ENCODE results near the gene HEG1. TPM values are rescaled to one million over a fixed set of nuclear protein-coding genes. Genes with fewer than 3 reads are reported as not detected.

HEG1 gene
- total and polyA plus RNA-seq, 2 of the 13 experiments (the other 11 are each of a cell fraction or from before 2014, with no cell fraction given), result 10.7 to 18.2 TPM

GRCh38 chr3:125003369-125003853, 52.4 kb downstream of the HEG1 start (continued):
- TF ChIP-seq ZNF839 (CRISPR knock-in tag; IDR thresholded peaks at IDR 0.05; ENCODE audit: borderline replicate concordance) (no peak), ZNF207 (IDR thresholded peaks at IDR 0.05; ENCODE audit: borderline replicate concordance) (no peak), ZNF577 (CRISPR knock-in tag; IDR thresholded peaks at IDR 0.05; ENCODE audit: borderline replicate concordance, low read depth) (no peak), ZBTB1 (CRISPR knock-in tag; IDR thresholded peaks at IDR 0.05; ENCODE audit: borderline replicate concordance) (no peak), CERS6 (CRISPR knock-in tag; IDR thresholded peaks at IDR 0.05) (no peak), ZBTB7B (CRISPR knock-in tag; IDR thresholded peaks at IDR 0.05) (peak; percentile 71; the same call in 1 of the 2 replicates), RARG (CRISPR knock-in tag; IDR thresholded peaks at IDR 0.05; ENCODE audit: low read depth) (no peak), NFYC (CRISPR knock-in tag; IDR thresholded peaks at IDR 0.05) (no peak), KDM4B (CRISPR knock-in tag; IDR thresholded peaks at IDR 0.05) (0 out of 2 replicates have a peak, but pooled peaks have one; percentile 30), HNF1A (IDR thresholded peaks at IDR 0.05; ENCODE audit: low read depth) (0 out of 2 replicates have a peak, but pooled peaks have one; percentile 52), HNF1A (CRISPR knock-in tag; IDR thresholded peaks at IDR 0.05; ENCODE audit: borderline replicate concordance) (peak; percentile 71; the same call in 1 of the 2 replicates), PCBP1 (IDR thresholded peaks at IDR 0.05; ENCODE audit: borderline replicate concordance, low read depth, low read length) (no peak), KLF15 (CRISPR knock-in tag; IDR thresholded peaks at IDR 0.05; ENCODE audit: borderline replicate concordance) (no peak)
- TF ChIP-seq, protein P1, sequence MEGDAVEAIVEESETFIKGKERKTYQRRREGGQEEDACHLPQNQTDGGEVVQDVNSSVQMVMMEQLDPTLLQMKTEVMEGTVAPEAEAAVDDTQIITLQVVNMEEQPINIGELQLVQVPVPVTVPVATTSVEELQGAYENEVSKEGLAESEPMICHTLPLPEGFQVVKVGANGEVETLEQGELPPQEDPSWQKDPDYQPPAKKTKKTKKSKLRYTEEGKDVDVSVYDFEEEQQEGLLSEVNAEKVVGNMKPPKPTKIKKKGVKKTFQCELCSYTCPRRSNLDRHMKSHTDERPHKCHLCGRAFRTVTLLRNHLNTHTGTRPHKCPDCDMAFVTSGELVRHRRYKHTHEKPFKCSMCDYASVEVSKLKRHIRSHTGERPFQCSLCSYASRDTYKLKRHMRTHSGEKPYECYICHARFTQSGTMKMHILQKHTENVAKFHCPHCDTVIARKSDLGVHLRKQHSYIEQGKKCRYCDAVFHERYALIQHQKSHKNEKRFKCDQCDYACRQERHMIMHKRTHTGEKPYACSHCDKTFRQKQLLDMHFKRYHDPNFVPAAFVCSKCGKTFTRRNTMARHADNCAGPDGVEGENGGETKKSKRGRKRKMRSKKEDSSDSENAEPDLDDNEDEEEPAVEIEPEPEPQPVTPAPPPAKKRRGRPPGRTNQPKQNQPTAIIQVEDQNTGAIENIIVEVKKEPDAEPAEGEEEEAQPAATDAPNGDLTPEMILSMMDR (CRISPR knock-in tag; IDR thresholded peaks at IDR 0.05), result 0 out of 2 replicates have a peak, but pooled peaks have one; percentile 22
- TF ChIP-seq, protein P2, sequence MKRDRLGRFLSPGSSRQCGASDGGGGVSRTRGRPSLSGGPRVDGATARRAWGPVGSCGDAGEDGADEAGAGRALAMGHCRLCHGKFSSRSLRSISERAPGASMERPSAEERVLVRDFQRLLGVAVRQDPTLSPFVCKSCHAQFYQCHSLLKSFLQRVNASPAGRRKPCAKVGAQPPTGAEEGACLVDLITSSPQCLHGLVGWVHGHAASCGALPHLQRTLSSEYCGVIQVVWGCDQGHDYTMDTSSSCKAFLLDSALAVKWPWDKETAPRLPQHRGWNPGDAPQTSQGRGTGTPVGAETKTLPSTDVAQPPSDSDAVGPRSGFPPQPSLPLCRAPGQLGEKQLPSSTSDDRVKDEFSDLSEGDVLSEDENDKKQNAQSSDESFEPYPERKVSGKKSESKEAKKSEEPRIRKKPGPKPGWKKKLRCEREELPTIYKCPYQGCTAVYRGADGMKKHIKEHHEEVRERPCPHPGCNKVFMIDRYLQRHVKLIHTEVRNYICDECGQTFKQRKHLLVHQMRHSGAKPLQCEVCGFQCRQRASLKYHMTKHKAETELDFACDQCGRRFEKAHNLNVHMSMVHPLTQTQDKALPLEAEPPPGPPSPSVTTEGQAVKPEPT (CRISPR knock-in tag; IDR thresholded peaks at IDR 0.05; ENCODE audit: low read depth), result no peak
- TF ChIP-seq, protein P3, sequence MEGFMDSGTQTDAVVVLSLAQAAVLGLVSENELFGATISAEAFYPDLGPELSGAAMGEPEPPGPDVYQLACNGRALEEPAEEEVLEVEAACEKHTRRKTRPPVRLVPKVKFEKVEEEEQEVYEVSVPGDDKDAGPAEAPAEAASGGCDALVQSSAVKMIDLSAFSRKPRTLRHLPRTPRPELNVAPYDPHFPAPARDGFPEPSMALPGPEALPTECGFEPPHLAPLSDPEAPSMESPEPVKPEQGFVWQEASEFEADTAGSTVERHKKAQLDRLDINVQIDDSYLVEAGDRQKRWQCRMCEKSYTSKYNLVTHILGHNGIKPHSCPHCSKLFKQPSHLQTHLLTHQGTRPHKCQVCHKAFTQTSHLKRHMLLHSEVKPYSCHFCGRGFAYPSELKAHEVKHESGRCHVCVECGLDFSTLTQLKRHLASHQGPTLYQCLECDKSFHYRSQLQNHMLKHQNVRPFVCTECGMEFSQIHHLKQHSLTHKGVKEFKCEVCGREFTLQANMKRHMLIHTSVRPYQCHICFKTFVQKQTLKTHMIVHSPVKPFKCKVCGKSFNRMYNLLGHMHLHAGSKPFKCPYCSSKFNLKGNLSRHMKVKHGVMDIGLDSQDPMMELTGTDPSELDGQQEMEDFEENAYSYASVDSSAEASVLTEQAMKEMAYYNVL (CRISPR knock-in tag; IDR thresholded peaks at IDR 0.05; ENCODE audit: borderline replicate concordance), result peak; percentile 89
- TF ChIP-seq, protein P4, sequence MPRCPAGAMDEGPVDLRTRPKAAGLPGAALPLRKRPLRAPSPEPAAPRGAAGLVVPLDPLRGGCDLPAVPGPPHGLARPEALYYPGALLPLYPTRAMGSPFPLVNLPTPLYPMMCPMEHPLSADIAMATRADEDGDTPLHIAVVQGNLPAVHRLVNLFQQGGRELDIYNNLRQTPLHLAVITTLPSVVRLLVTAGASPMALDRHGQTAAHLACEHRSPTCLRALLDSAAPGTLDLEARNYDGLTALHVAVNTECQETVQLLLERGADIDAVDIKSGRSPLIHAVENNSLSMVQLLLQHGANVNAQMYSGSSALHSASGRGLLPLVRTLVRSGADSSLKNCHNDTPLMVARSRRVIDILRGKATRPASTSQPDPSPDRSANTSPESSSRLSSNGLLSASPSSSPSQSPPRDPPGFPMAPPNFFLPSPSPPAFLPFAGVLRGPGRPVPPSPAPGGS (CRISPR knock-in tag; IDR thresholded peaks at IDR 0.05), result no peak

All from HepG2 (cell line).